Peyer's patch (tissue), 4 donors: ENCODE measurements around the gene CACNA2D4. TPM values are rescaled to one million over a fixed set of nuclear protein-coding genes. Genes with fewer than 3 reads are reported as not detected.
A peak's percentile ranks its signal among the peaks of the same experiment; 100 is the strongest.

Experiments used
- DNase-seq, 3 donors: peaks; one replicate each; pipeline ENCODE4 v3.0.0-alpha.2; 2017 to 2019
- H3K27ac ChIP-seq, 4 donors: fragments of 200-600 bp; sonication (generic); one replicate each; pipeline ENCODE4 v1.5.1; 2016 to 2019
- H3K27me3 ChIP-seq, 2 donors: fragments of 200-600 bp; sonication (generic); one replicate each; pipeline ENCODE4 v1.5.1; 2019
- H3K36me3 ChIP-seq, 3 donors: fragments of 200-600 bp; sonication (generic); one replicate each; pipeline ENCODE4 v1.5.1; 2016 to 2019
- H3K4me1 ChIP-seq, 4 donors: fragments of 200-600 bp; sonication (generic); one replicate each; pipeline ENCODE4 v1.5.1; 2016 to 2019
- H3K4me3 ChIP-seq, 4 donors: fragments of 200-600 bp; sonication (generic); 1 replicate in 3 of 4; 2 replicates in 1 of 4; pipeline ENCODE4 v1.5.1; 2016 to 2019; ENCODE audit warnings: mild to moderate bottlenecking in 1 of 4
- H3K9me3 ChIP-seq, 4 donors: fragments of 200-600 bp; sonication (generic); one replicate each; pipeline ENCODE4 v1.5.1; 2016 to 2019; ENCODE audit warnings: mild to moderate bottlenecking in 1 of 4
- CTCF ChIP-seq, 6 experiments: fragments of 450-650 bp in 4 of 6; fragments of 200-600 bp in 2 of 6; sonication (generic) in 1 of 6; IDR thresholded peaks; one replicate each; pipeline ENCODE4 v1.5.1; 2017 to 2019; ENCODE audit warnings: antibody characterized with exemption in 6 of 6, mild to moderate bottlenecking in 3 of 6, moderate library complexity in 1 of 6
- POLR2A ChIP-seq, 2 donors: fragments of 450-650 bp; IDR thresholded peaks; one replicate each; pipeline ENCODE4 v1.5.1; 2017; ENCODE audit warnings: antibody characterized with exemption in 2 of 2, mild to moderate bottlenecking in 2 of 2, moderate library complexity in 2 of 2
- total RNA-seq, 4 donors: library from RNA; depleted of rRNA; stranded (reverse); fragments of >200 nt; gene quantifications; one replicate each; pipeline ENCODE4 v1.1.0, GENCODE V29; 2016

The CACNA2D4 gene
- total RNA-seq, 4 donors from 2014 or later = 9.5 to 19.3 (median 12.3) TPM

- no peaks in the 10 kb centered on the region for H3K27me3 ChIP-seq
- H3K9me3 ChIP-seq = no peaks in the 10 kb centered on the region
- H3K4me1 ChIP-seq = no peaks in the 10 kb centered on the region
- H3K36me3 ChIP-seq = no peaks in the 10 kb centered on the region
- no peak overlapping the region for H3K4me3 ChIP-seq
- TF ChIP-seq POLR2A (IDR thresholded peaks at IDR 0.05) (no peak), CTCF (IDR thresholded peaks at IDR 0.05) (no peak)
- H3K27ac ChIP-seq = no peak overlapping the region
- DNase-seq = peak in 2 of 3 donors; percentile 34 to 40
These were observed 71.7 kb downstream of the CACNA2D4 start for GRCh38 chr12:1846421-1847405.

DNA sequence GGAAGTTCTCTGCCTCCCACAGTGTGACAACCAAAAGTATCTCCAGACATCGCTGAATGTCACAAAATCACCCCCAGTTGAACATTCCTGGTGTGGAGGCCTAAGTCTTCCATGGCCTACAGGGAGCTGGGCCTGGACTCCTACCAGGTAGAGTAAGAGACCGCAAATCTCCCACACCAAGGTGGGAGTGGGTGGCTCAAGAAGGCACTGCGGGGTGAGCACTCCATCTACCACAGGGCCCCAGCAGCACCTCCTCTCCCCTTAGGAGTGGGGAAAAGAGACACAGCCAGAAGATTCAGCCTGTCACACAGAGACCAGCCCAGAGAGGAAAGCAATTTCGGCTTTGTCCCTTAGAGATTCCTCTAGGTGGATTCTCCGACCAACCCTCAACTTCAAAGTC lies 72.6 kb downstream of the CACNA2D4 start:
- Histone ChIP-seq H3K27ac (no peak overlapping the region), H3K4me1 (no peaks in the 10 kb centered on the region), H3K4me3 (no peak overlapping the region), H3K27me3 (no peaks in the 10 kb centered on the region), H3K36me3 (no peaks in the 10 kb centered on the region), H3K9me3 (no peaks in the 10 kb centered on the region)
- DNase-seq = peak in 1 of 3 donors; percentile 35
- TF ChIP-seq POLR2A (IDR thresholded peaks at IDR 0.05) (no peak), CTCF (IDR thresholded peaks at IDR 0.05) (no peak)

DNA sequence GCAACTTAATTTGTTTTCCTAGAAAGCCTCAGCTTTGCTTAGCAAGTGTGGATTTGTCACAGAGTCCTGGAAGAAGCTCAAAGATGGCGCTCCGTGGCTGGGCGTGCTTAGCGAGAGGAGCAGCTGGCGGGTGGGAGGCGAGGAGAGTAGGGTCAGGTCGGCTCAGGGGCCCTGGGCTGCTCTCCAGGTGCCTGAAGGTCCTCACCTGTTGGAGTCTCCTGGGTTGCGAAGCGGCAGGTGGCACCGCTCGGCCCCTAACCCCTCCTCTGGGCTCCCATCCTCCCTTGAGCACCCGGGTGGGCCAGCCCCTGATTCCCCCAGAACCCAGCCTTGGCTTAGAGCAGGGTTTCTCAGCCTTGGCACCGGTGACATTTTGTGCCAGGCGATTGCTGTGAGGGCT lies 73.0 kb downstream of the CACNA2D4 start:
- TF ChIP-seq CTCF (IDR thresholded peaks at IDR 0.05) (no peak), POLR2A (IDR thresholded peaks at IDR 0.05) (no peak)
- Histone ChIP-seq H3K9me3 (no peaks in the 10 kb centered on the region), H3K27ac (no peak overlapping the region), H3K36me3 (no peaks in the 10 kb centered on the region), H3K4me3 (no peak overlapping the region), H3K27me3 (no peaks in the 10 kb centered on the region), H3K4me1 (no peaks in the 10 kb centered on the region)
- DNase-seq = peak in 1 of 3 donors; percentile 32

- TF ChIP-seq CTCF (IDR thresholded peaks at IDR 0.05) = no peak
- TF ChIP-seq POLR2A (IDR thresholded peaks at IDR 0.05) = no peak
- Histone ChIP-seq H3K27ac (no peak overlapping the region), H3K27me3 (no peaks in the 10 kb centered on the region), H3K4me3 (no peak overlapping the region), H3K4me1 (no peaks in the 10 kb centered on the region), H3K36me3 (no peaks in the 10 kb centered on the region), H3K9me3 (no peaks in the 10 kb centered on the region)
- DNase-seq = no peak
These were observed 73.6 kb downstream of the CACNA2D4 start for GRCh38 chr12:1844661-1845409.

DNA sequence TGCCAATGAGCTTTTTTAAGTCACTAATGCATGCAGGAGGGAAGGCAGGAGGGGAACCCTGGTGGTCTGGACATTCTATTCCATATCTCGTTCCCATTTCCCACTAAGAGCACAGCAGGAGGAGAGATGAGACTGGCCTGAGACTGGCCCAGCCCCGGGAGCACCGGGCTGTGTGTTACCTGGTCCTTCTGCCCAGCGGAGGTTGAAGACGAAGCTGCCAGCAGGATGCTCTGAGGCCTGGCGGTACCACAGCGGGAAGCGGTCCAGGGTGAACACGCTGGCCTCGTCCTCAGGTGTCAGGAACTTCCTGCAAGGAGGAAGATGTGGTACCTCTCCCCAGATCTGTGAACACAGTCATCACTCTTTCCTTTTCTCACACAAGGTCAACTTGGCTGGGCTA lies 74.2 kb downstream of the CACNA2D4 start:
- Histone ChIP-seq H3K27ac (no peak overlapping the region), H3K4me3 (no peak overlapping the region), H3K9me3 (no peaks in the 10 kb centered on the region), H3K36me3 (no peaks in the 10 kb centered on the region), H3K4me1 (no peaks in the 10 kb centered on the region), H3K27me3 (no peaks in the 10 kb centered on the region)
- DNase-seq = no peak
- TF ChIP-seq POLR2A (IDR thresholded peaks at IDR 0.05) (no peak), CTCF (IDR thresholded peaks at IDR 0.05) (no peak)
